GM21390 (cell line): ENCODE data around the gene SLX1A.
A peak's percentile ranks its signal among the peaks of the same experiment; 100 is the strongest.
"Not testable (repeated sequence)": the region's sequence is repeated elsewhere in the genome, so short reads cannot be mapped to it uniquely, and the experiment has no call there.

Source experiments
- ATAC-seq: cut with Tn5 transposase; IDR thresholded peaks from one replicate; pipeline ENCODE4 v1.9.1; 2021; ENCODE audit not compliant: unreplicated experiment

Gene SLX1A

GRCh38 chr16:30193615-30194014 is at the start of gene SLX1A, which contains the start of gene BOLA2B:
TSS of gene SLX1A (plus strand) at chr16:30193875. CDS start at chr16:30194085, 210 bp downstream.
TSS of gene BOLA2B (minus strand) at chr16:30193666. CDS start at chr16:30193595, 71 bp downstream.
- peak; percentile 81 for ATAC-seq

DNA sequence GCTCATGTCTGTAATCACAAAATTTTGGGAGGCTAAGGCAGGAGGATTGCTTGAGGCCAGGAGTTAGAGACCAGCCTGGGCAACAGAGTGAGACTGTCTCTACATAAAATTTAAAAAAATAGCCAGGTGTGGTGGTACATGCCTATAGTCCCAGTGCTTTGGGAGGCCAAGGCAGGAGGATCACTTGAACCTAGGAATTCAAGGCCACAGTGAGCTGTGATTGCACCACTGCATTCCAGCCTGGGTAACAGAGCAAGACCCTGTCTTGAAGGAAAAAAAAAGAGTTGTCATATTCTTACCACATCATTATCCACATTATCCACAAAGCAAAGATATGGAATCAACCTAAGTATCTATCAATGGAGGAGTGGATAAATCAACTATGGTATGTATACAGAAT is 49.7 kb upstream of the SLX1A start:
- no peak for ATAC-seq

- ATAC-seq = no peak
Observed at GRCh38 chr16:30144917-30145316, 48.8 kb upstream of the SLX1A start.

DNA sequence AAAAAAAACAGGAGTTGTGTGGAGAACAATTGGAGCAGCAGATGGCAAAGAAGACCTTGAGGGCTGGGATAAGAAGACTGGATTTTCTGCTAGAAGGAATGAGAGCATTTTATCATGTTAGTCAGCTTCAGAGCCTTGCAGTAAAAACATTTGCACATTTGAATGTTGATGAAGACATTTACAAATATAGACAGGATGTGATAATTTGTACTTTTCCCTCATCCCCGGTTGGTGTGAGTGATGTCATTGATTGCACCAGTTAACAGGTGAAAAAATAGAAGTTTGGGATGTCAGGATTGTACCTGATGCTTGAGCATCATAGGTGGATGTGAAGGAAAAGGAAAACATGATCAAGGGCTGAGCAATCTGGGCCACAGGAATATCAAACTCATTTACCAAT is 48.0 kb upstream of the SLX1A start:
- ATAC-seq = no peak

GRCh38 chr16:30147843-30148510 is 45.7 kb upstream of the SLX1A start:
- ATAC-seq = no peak

- ATAC-seq = no peak
Observed at GRCh38 chr16:30149250-30149930, 44.3 kb upstream of the SLX1A start.

- ATAC-seq = no peak
Observed at GRCh38 chr16:30151091-30151490, 42.6 kb upstream of the SLX1A start.

GRCh38 chr16:30152517-30152916 is 41.2 kb upstream of the SLX1A start:
- ATAC-seq = no peak

- ATAC-seq = no peak
Observed at GRCh38 chr16:30155188-30155587, 38.5 kb upstream of the SLX1A start.

GRCh38 chr16:30157214-30157613 is 36.5 kb upstream of the SLX1A start:
- no peak for ATAC-seq

- ATAC-seq = no peak
Observed at GRCh38 chr16:30163538-30163937, 30.1 kb upstream of the SLX1A start.

GRCh38 chr16:30166202-30166902 is 27.3 kb upstream of the SLX1A start:
- no peak for ATAC-seq

GRCh38 chr16:30168746-30169145 is 24.9 kb upstream of the SLX1A start:
- ATAC-seq = not testable (repeated sequence)

- ATAC-seq = not testable (repeated sequence)
Observed at GRCh38 chr16:30169416-30169815, 24.3 kb upstream of the SLX1A start.

GRCh38 chr16:30170145-30170544 is 23.5 kb upstream of the SLX1A start:
- not testable (repeated sequence) for ATAC-seq

DNA sequence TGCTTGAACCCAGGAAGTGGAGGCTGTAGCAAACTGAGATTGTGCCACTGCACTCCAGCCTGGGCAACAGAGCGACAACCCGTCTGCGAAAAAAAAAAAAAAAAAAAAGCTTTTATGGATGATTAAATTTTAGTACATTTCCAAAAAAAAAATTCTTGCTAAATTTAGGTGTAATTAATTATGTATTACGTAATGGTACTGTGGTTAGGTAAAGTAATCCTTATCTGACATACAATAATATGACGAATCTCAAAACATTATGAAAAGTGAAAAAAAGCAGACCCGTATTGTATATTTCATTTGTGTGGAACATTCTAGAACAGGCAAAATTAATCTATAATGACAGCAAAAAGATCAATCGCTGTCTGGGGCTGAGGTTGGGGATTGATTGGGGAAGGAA is 20.6 kb upstream of the SLX1A start:
- no peak for ATAC-seq

GRCh38 chr16:30176876-30177275 is 16.8 kb upstream of the SLX1A start:
- ATAC-seq = not testable (repeated sequence)

DNA sequence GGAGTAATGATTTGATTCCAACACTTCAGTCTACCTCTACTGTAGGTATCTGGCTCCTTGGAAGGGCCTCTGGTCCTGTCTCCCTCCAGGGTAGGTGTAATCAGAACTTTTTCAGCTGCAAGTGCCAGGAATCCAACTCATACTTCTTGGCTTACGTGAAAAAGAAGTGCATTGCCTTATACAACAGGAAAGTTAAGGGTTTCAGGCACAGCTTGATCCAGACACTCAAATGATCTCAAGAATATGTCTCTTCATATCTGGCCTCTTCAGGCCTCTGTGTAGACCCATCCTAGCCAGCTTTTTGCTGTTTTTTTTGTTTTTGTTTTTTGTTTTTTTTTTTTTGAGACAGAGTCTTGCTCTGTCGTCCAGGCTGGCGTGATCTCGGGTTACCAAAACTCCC is 14.5 kb upstream of the SLX1A start:
- no peak for ATAC-seq

DNA sequence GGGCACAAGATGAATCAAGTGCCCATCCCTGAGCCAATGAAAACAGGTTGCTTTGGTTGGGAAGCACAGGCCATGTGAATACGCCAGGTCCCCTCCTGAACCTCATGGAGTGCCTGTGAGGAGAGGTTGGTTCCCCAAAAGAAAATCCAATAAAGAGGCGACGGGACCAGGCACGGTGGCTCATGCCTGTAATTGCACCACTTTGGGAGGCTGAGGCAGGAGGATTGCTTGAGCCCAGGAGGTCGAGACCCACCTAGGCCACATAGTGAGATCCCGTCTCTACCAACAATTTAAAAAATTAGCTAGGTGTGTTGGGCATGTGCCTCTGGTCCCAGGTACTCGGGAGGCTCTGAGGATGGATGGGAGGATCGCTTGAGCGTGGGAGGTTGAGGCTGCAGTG is 13.7 kb upstream of the SLX1A start:
- no peak for ATAC-seq

- no peak for ATAC-seq
Observed at GRCh38 chr16:30180741-30181140, 12.9 kb upstream of the SLX1A start.

- ATAC-seq = peak; percentile 42
Observed at GRCh38 chr16:30183233-30184095, 10.2 kb upstream of the SLX1A start, which contains the start of gene CORO1A. TSS of gene CORO1A (plus strand) at chr16:30183602. CDS start at chr16:30185210, 1,608 bp downstream.
